Right lobe of liver (tissue), 6 donors: ENCODE results near the gene MRPL24. TPM values are rescaled to one million over a fixed set of nuclear protein-coding genes. Genes with fewer than 3 reads are reported as not detected.

Source experiments
- ATAC-seq, 4 donors: fragments of 200-7000 bp; cut with Tn5 transposase; one replicate each; pipeline ENCODE4 v1.9.1; 2020; ENCODE audit warnings: mild to moderate bottlenecking in 4 of 4, moderate library complexity in 4 of 4
- DNase-seq, 3 donors: peaks; one replicate each; pipeline ENCODE4 v3.0.0-alpha.2; 2020
- H3K27ac ChIP-seq, 3 donors: fragments of 200-600 bp; one replicate each; pipeline ENCODE4 v1.8.0; 2022
- H3K27me3 ChIP-seq, 2 donors: fragments of 200-600 bp; one replicate each; pipeline ENCODE4 v1.8.0; 2022
- H3K36me3 ChIP-seq, 4 donors: fragments of 200-600 bp; sonication (generic) in 1 of 4; one replicate each; pipeline versions ENCODE4 v1.5.1 to v1.8.0; 2017 to 2022; ENCODE audit warnings: control low read depth in 1 of 4
- H3K4me1 ChIP-seq, 4 donors: fragments of 200-600 bp; sonication (generic) in 1 of 4; one replicate each; pipeline versions ENCODE4 v1.5.1 to v1.8.0; 2017 to 2022; ENCODE audit warnings: control low read depth in 1 of 4
- H3K4me3 ChIP-seq, 3 donors: fragments of 200-600 bp; one replicate each; pipeline ENCODE4 v1.8.0; 2022
- H3K9me3 ChIP-seq, 4 donors: fragments of 200-600 bp; sonication (generic) in 1 of 4; one replicate each; pipeline versions ENCODE4 v1.5.1 to v1.8.0; 2017 to 2022; ENCODE audit warnings: control low read depth in 1 of 4
- POLR2A ChIP-seq: fragments of 450-650 bp; IDR thresholded peaks from one replicate; pipeline ENCODE4 v1.6.1; 2017; ENCODE audit warnings: antibody characterized with exemption, mild to moderate bottlenecking
- WGBS: methylation state at CpG from one replicate; pipeline ENCODE4 v1.1.6; 2018; ENCODE audit warnings: low coverage, low lambda C conversion rate; ENCODE audit not compliant: insufficient coverage; ENCODE audit errors: missing lambda C conversion rate; 5-methylcytosine and 5-hydroxymethylcytosine counted together
- intact Hi-C, 2 donors: fragments of 100-400 bp; cut with DNase I; formaldehyde crosslinking; loops; one replicate each; pipeline versions ENCODE4 v1.11.2 to v1.14.1; 2022
- total RNA-seq, 6 experiments: library from RNA; depleted of rRNA in 2 of 6; stranded (reverse); fragments of >200 nt in 2 of 6; fragmentation: NEBNext Ultra II Directional in 3 of 6; extraction: Animal tissue kit (Norgen Biotek cat#: 25700) in 3 of 6; gene quantifications; one replicate each; pipeline versions ENCODE4 v1.1.0 to v1.2.4, GENCODE V29; 2016 to 2023
- TF ChIP-seq, protein P1 (sequence below), 4 donors: fragments of 200-600 bp in 3 of 4; fragments of 450-650 bp in 1 of 4; IDR thresholded peaks; one replicate each; pipeline versions ENCODE4 v1.5.1 to v1.8.0; 2016 to 2022; ENCODE audit warnings: antibody characterized with exemption in 4 of 4, mild to moderate bottlenecking in 2 of 4
- donor health status: DM: no; HTN: yes; CAD: no.
- donor health status: DM: no; HTN: no; CAD: no.
- donor health status: DM: no; HTN: no; CAD: no.
- donor health status: DM: no; HTN: yes; CAD: no.
- donor health status: DM: no; HTN: yes; CAD: no.

The MRPL24 gene
- total RNA-seq, 6 experiments from 2014 or later = 47.2 to 83.2 (median 61.4) TPM

DNA sequence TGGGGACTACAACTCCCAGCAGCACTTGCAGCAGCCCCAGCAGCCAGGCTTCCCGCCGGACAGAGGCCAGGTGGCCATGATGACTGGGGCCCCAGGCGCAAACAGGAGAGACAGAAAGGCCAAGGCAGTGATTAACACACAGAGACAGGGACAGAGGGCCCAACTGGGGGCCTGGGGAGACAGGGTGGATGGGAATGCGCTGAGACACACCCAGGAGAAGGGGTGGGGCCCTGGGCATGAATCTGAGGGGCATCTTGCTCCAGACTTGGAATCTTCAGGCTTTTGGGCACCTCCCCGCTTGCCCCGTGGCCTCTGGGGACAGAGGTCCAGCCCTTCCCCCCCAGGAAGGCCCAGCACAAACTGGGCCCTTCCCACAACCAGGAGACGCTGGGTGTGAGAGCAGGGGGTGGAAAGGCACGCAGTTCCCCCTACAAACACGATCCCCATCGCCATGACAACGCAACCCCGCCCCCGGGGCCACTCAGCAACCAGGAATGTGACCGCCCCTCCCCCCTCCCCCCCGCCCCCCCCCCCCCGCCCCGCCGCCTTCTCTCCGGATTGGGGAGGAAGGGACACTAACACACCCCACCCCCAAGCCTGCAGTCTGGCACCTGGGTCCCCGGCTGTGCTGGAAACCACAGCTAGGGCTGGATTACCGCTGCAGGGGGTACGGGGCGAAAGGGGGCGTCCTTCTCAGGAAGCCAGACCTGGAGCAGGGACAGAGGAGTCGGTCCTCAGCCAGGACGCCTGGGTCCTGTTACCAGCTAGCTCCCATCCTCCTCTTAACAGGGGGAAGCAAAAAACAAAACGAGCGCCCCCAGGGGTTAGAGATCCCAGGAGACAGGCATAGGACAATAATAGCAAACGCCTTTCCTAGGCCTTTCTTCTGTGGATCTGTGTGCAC, 6.1 kb upstream of the MRPL24 start:
- Histone ChIP-seq H3K4me1 (peaks cover 0 to 34% (median 18%) of the 10 kb centered on the region in 4 donors), H3K36me3 (peaks cover 0 to 30% (median 7%) of the 10 kb centered on the region in 4 donors), H3K4me3 (peak overlapping the region; percentile 73 to 89 (median 78)), H3K27ac (peak overlapping the region; percentile 96 to 98 (median 97)), H3K9me3 (no peaks in the 10 kb centered on the region), H3K27me3 (no peaks in the 10 kb centered on the region)
- ATAC-seq = peak; percentile 56 to 70 (median 60)
- TF ChIP-seq, protein P1, sequence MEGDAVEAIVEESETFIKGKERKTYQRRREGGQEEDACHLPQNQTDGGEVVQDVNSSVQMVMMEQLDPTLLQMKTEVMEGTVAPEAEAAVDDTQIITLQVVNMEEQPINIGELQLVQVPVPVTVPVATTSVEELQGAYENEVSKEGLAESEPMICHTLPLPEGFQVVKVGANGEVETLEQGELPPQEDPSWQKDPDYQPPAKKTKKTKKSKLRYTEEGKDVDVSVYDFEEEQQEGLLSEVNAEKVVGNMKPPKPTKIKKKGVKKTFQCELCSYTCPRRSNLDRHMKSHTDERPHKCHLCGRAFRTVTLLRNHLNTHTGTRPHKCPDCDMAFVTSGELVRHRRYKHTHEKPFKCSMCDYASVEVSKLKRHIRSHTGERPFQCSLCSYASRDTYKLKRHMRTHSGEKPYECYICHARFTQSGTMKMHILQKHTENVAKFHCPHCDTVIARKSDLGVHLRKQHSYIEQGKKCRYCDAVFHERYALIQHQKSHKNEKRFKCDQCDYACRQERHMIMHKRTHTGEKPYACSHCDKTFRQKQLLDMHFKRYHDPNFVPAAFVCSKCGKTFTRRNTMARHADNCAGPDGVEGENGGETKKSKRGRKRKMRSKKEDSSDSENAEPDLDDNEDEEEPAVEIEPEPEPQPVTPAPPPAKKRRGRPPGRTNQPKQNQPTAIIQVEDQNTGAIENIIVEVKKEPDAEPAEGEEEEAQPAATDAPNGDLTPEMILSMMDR (IDR thresholded peaks at IDR 0.05) = peak in 1 of 4 donors; percentile 7
- peak; percentile 57 for TF ChIP-seq POLR2A
- WGBS = 1% methylated on average over 15 of the region's 29 CpGs
- intact Hi-C loops = no loop called here
- DNase-seq = peak; percentile 91 to 96 (median 95)

DNA sequence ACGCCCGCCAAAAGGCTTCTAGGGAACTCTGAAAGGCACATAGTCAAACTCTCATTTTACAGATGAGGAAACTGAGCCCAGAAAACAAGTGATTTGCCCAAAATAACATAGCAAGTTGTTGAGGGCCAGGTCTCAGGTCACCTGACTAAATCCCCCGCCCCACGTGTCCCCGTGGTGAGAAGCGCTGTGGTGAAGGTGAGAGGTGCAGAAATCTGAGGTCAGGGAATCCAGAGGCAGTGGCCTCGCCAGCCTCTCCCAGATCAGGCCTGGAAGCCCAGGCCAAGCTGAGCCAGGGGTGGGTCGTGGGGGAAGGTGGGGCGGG, 5.5 kb upstream of the MRPL24 start:
- intact Hi-C loops = no loop called here
- H3K36me3 ChIP-seq = peaks cover 0 to 30% (median 7%) of the 10 kb centered on the region in 4 donors
- no peaks in the 10 kb centered on the region for H3K9me3 ChIP-seq
- no peak for ATAC-seq
- H3K4me3 ChIP-seq = peak overlapping the region; percentile 60 to 89 (median 78)
- DNase-seq = no peak
- TF ChIP-seq, protein P1 (IDR thresholded peaks at IDR 0.05) = no peak
- TF ChIP-seq POLR2A = no peak
- H3K27me3 ChIP-seq = no peaks in the 10 kb centered on the region
- WGBS = 15% methylated on average over 5 of the region's 9 CpGs
- peak overlapping the region; percentile 96 to 98 (median 97) for H3K27ac ChIP-seq
- H3K4me1 ChIP-seq = peaks cover 0 to 38% (median 18%) of the 10 kb centered on the region in 4 donors

DNA sequence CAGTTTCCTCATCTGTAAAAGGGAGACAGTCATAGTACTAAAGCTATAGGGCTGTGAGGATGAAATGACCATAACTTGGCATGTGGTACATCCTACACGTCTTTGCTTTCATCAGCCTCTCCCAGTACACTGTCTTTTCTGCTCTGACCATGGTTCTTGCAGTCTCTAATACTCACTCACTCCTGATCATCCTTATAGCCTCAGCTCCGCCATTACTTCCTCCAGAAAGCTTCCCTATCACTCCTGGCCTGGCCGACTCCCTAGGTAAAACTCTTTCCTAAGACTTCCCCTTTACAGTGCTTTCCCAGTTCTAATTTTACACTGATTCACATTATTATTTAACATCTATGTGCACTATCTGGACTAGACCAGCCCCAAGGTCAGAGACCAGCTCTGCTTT, 5.0 kb upstream of the MRPL24 start:
- Histone ChIP-seq H3K36me3 (peaks cover 0 to 30% (median 7%) of the 10 kb centered on the region in 4 donors), H3K27ac (peak overlapping the region; percentile 96 to 98 (median 97)), H3K4me1 (peaks cover 0 to 38% (median 18%) of the 10 kb centered on the region in 4 donors), H3K9me3 (no peaks in the 10 kb centered on the region), H3K27me3 (no peaks in the 10 kb centered on the region), H3K4me3 (peak overlapping the region in 1 of 3 donors; percentile 89)
- DNase-seq (no peak), ATAC-seq (no peak)
- no peak for TF ChIP-seq POLR2A
- TF ChIP-seq, protein P1 (IDR thresholded peaks at IDR 0.05) = no peak
- intact Hi-C loops = no loop called here
- WGBS = 51% methylated on average over 3 of the region's 3 CpGs

DNA sequence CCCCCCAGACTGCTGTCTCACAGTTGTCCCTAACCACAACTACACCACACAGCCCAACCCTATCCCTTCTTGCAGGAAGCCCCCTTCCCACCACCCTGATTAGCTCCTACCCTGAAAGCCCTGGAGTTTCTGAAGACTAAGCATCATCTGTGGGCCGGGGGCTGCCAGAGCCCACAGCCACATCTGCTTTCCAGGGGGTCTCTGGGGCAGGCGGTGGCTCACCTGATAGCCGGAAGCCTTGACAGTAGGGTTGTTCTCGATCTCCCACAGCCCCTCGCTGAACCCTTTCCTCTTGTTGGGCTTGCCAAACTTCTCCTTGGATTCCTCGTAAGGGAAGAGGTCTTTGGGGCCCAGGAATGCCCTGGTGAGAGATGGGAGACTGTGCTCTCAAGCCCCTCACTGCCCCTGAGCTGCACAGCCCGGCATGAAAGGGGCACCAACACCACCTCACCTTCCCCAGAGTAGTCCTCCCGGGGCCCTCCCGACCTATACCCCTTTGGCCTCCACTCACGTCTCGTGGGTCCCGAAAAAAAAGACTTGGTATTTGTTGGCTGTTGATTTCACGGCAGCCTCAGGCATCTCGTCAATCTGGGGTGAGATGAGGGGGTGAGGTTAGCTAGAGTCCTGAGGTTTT, 4.0 kb upstream of the MRPL24 start:
- intact Hi-C loops = no loop called here
- Histone ChIP-seq H3K4me1 (peaks cover 0 to 41% (median 20%) of the 10 kb centered on the region in 4 donors), H3K27ac (no peak overlapping the region), H3K27me3 (no peaks in the 10 kb centered on the region), H3K4me3 (no peak overlapping the region), H3K9me3 (no peaks in the 10 kb centered on the region), H3K36me3 (peaks cover 0 to 30% (median 7%) of the 10 kb centered on the region in 4 donors)
- 80% methylated on average over 8 of the region's 14 CpGs for WGBS
- TF ChIP-seq POLR2A = no peak
- TF ChIP-seq, protein P1 (IDR thresholded peaks at IDR 0.05) = no peak
- ATAC-seq (no peak), DNase-seq (no peak)
